GM03348 (cell line): ENCODE results near the gene FIGNL1.

Source experiments
- DNase-seq: peaks from one replicate; pipeline ENCODE4 v3.0.0; 2012; ENCODE audit warnings: low spot score

Gene FIGNL1

DNA sequence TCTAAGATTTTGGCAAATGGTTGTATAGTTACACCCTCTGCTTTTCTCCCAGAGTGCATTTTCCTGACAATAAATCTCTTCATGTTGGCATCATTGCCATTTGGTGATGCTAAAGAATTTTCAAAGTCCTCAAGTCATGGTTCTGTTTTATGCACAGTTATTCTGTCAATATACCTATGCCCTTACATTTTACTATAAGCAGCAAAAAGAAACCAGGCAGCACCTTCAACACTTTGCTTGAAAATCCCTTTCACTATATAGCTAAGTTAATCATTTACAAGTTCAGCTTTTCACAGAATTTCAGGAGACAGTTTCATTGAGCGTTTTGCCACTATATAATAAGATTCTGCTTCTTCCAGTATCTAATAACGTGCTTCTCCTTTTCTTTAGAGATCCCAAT, 22.6 kb downstream of the FIGNL1 start:
- DNase-seq, result no peak

DNA sequence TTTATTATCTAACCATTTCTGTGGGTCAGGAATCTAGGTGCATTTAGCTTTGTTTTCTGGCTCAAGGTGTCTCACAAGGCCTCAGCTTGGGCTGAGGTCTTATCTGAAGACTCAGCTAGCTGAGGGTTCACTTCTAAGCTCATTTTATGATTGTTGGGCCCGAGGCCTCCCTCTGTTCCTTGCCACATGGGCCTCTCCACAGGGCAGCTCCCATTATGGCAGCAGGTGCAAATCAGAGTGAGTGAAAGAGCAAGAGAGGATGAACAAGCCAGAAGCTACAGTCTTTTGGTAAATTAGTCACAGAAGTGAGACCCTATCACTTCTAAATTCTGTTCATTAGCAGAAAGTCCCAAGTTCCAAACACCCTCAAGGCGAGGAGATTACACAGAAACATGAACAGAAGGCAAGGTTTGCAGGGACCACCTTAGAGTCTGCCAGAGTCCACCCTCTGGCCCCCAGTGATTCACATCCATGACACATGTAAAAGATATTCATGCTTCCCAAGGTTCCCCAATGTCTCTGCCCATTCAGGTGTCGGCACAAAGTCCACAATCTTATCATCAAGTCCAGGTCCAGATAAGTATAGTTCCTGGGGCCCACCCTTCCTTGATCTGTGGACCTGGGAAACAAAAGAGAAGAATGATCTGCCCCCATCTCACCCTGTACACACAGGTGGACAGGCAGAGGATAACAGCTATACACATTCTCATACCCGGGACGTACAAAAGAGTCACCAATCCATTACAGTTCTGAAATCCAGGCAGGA, 23.7 kb downstream of the FIGNL1 start:
- no peak for DNase-seq

GRCh38 chr7:50425318-50425717, 24.8 kb downstream of the FIGNL1 start:
- DNase-seq, result no peak

GRCh38 chr7:50423860-50424259, 26.3 kb downstream of the FIGNL1 start:
- no peak for DNase-seq

DNA sequence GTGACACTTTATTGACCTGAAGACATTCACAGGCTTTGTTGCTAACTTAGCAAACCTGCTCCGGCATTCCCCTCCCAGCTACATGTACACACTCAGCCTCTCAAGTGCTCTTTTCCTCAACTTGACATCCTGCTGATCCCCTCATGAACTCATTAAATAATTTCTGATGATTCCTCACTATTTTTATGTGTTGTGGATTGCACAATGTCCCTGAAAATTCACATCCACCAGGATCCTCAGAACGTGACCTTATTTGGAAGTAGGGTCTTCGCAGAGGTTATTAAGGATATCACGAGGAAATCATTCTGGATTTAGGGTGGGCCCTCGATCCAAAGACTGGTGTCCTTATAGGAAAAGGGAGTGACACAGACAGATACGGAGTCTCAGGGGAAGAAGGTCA, 27.3 kb downstream of the FIGNL1 start:
- no peak for DNase-seq

DNA sequence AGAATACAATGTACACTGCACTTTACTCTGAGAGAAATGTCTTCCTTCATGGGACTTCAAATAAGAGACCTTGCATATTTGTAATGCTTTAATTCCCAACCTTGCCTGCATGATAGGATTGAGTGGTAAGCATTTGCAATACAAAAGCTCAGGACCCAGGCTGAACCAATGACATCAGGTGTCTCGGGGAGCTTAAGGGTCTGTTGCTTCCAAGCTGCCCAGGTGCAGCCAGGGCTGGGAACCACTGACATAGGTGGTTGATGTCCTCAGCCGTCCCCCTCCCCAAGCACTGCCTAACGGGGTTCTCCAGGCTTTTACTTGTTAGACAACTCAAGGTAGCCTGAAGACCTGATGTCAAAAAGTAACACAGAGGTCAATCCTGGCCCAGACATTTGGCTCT, 29.1 kb downstream of the FIGNL1 start:
- DNase-seq, result no peak

DNA sequence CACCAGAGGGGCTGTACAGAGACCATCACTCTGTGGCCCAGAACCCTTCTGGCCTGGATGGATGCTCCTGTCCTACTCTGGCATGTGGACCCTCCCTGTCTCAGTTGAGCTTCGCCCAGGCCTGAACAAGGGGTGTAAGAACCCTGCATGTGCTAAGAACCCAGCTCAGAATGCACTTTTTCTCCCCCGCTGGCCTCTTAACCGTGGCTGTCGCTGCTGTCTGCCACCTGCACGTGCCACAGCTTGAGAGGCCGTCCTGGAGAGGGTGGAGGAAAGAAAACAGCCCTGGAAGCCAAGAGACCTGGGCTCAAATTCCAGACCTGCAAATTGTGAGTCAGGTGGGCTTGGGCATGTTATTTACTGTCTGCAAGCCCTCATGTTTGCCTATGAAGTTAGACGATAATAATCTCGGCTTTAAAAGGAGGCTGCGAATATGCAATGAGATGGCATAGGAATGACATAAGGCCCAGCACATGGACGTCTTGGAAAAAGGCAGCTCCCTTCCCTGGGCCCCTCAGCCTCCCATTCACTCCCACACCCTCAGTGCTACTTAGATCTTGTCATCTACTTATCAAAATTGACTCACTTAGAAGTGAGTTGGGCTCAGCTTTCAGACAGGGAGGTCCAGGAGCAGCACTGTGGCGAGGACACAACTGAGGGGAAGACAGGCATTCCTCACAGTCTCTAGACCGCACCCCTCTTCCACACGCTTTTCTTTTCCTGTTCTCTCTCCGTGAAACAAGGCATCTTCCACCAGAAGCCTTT, 31.4 kb downstream of the FIGNL1 start:
- no peak for DNase-seq

DNA sequence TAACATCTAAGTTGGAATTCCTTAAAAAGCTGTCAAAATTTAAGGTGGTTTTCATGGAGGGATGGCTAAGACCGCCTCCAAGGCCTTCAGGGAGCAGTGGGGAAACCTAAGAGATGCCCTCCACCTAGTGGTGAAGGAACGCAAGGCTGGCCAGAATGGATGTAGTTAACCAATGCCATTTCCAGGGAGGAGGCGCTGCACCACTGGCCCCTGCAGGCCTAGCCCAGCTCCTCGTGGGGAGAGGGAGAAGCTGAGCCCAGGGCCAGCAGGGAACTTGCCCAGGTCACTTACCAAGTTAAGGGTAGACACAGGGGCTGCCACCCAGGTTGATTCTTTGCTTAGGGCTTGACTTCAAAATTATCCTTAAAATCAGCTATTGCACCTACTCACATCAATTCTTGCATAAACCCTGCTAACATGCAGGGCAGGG, 32.0 kb downstream of the FIGNL1 start:
- DNase-seq, result peak; percentile 89

DNA sequence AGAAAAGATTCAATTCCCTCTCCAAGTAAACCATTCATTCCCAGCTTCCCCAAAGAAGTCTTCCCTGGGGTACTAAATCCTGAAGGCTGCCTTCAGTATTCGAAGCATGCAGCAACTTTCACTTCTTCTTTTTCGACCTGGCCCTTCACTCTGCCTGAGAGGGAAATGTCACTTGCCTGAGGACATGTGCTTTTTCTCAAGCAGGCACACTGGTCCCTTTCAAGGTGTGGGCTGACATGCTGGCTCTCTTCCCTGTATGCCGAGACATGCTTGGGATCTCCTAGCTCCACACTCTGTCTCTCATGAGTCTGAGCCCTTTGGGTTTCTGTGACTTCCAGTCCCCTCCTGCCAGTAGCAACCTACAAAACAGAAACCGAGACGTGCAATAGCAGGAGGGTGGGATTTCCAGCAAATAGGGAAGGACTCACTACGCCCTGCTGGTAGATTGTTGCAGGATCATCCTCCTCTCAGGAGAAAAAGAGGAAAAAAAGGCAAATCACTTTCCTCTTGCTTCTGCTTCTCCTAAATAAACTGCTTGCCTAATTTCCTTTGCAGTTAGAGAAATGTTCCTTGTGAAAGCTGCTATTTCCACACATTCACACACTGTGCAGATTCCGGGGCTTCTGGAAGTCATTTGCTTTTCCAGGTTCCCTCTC, 33.5 kb downstream of the FIGNL1 start:
- no peak for DNase-seq

DNA sequence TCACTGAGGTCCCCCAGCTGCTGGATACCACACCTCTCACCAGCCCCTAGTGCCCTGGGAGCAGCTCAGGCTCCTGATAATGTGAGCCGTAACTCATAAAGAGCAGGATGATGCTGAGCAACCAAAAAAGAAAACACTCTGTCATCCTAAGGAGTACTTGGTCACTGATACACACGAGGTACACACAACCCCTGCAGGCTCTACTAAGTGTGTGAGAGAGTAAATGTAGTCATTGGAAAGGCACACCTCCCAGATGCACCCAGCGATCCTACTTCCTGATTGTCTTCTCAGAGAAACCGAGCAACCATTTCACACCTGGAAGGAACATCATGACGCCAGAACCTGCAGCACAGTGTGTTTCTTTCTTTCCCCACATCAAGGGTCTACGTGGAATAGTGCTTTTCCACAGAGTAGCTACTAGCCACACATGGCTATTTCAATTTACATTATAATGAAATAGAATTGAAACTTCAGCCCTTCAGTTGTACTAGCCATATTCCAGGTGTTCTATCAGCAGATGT, 34.2 kb downstream of the FIGNL1 start:
- DNase-seq, result no peak

GRCh38 chr7:50413561-50413960, 36.6 kb downstream of the FIGNL1 start:
- DNase-seq, result no peak

- DNase-seq, result no peak
Observed at GRCh38 chr7:50412973-50413372, 37.2 kb downstream of the FIGNL1 start.

GRCh38 chr7:50411332-50411731, 38.8 kb downstream of the FIGNL1 start:
- DNase-seq, result no peak

- no peak for DNase-seq
Observed at GRCh38 chr7:50409856-50410745, 40.0 kb downstream of the FIGNL1 start.

DNA sequence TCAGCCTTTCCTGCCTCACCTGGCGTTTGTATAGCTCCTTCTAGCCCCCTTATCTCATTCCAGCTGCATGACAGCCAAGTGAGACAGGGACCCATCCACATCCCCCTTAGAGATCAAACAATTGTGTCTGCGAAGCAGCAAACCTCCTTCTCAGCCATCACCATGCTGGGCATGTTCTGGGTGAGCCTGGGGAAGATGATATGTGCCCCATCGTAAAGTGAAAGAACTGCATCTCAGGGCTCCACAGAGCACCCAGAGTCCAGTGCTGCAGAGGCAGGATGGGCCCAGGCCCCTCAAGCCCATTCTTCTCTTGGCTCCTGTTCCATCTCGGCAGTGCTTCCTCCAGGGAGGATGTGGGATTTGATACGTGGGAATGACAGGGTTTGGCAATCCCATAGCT, 43.2 kb downstream of the FIGNL1 start:
- DNase-seq, result no peak

- DNase-seq, result no peak
Observed at GRCh38 chr7:50405221-50405620, 44.9 kb downstream of the FIGNL1 start.

- DNase-seq, result no peak
Observed at GRCh38 chr7:50404392-50404791, 45.8 kb downstream of the FIGNL1 start.

- no peak for DNase-seq
Observed at GRCh38 chr7:50400114-50400513, 50.0 kb downstream of the FIGNL1 start.

DNA sequence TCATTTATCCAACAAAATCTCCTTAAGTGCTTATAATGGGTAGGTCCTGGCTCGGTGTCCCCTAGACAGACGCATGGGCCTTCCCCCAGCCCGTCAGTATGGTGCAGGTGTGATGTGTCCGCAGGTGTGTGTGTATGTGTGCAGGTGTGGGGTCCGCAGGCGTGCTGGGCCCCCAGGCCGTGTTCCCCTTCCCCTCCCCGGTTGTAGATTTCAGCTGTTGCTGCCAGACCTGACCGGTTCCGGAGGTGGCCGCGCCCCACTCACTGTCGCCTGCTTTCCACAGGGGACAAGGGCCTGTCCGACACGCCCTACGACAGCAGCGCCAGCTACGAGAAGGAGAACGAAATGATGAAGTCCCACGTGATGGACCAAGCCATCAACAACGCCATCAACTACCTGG, 50.5 kb downstream of the FIGNL1 start:
- DNase-seq, result no peak

GRCh38 chr7:50399206-50399605, 50.9 kb downstream of the FIGNL1 start:
- no peak for DNase-seq

DNA sequence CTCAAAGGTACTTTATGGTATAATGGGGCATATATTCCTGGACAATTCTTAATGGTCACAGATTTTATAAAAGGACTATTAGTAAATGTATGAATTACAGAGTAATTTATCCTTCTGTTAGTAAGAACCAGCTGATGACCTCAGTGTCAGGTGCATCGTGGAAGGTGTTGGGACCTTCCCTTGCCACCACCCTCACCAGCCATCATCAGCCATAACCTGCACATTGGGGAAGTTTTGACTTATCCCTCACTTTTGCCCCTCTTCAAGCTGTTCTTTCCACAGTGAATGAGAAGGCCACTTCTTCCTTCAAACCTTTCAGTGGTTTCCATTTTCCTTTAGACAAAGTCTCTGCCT, 52.2 kb downstream of the FIGNL1 start:
- DNase-seq, result no peak
